GM15510 (cell line): ENCODE results near the gene TM6SF1.

Source experiments
- POLR2A ChIP-seq: IDR thresholded peaks from 3 replicates; pipeline ENCODE4 v1.6.1; 2011; ENCODE audit warnings: borderline replicate concordance; ENCODE audit not compliant: insufficient read length; ENCODE audit errors: extremely low read depth

Gene TM6SF1

GRCh38 chr15:83127547-83128150 is 20.2 kb downstream of the TM6SF1 start:
- TF ChIP-seq POLR2A, result no peak

- TF ChIP-seq POLR2A, result no peak
Measured at GRCh38 chr15:83129791-83130190, 22.3 kb downstream of the TM6SF1 start.

- TF ChIP-seq POLR2A, result no peak
Measured at GRCh38 chr15:83132861-83133523, 25.5 kb downstream of the TM6SF1 start.

DNA sequence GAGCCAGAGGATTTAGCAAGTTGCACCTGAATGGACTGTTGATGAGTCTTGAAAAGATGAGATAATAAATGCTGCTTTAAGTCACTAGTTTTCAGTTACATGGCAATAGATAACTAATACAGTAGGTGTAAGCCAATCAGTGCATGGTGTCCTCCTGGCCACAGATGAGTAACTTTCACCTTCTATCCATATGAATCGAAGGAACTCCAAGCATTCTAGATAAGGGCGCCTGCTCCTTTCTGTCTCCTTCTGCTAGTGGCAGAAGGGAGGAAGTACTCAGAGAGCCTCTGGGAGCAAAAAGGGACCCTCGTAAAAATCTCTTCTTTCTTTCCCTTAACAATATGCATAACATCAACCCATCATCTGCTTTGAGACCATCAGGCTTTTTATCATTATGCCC is 37.3 kb downstream of the TM6SF1 start:
- TF ChIP-seq POLR2A, result no peak

DNA sequence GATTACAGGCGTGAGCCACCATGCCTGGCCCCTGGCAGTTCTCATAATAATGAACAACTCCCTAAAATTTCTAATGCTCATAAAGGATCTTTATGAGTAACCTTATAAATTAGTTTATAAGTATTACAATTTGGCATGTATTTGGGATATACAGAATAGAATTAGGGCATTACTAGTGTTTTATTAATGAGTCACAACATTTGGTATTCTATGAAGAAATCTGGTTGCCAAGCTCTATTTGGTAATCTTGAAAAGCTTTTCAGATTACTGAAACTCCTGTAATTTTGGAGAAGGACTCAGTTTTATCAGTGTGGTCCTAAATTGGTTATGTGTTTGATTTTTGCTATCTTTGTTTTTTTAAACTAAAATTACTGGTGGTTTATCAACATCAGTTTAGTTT is 45.8 kb downstream of the TM6SF1 start:
- no peak for TF ChIP-seq POLR2A

DNA sequence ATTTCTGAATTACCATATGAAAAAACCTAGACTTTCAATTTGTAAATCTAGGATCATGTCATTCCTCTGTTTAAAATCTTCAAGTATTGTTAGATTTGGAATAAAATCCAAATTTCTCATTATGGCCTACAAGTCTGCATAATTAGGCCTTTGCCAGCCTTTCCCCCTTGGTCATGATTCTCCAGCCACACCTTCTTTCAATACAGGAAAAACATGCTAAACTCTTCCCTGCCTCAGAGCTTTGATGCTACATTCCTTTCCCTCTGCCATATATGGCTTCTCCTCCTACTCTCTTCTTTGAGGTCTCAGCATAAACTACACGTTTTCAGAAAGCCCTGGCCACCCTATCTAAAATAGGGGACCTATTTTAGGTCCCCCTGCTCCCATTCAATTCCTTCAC is 48.5 kb downstream of the TM6SF1 start:
- no peak for TF ChIP-seq POLR2A

DNA sequence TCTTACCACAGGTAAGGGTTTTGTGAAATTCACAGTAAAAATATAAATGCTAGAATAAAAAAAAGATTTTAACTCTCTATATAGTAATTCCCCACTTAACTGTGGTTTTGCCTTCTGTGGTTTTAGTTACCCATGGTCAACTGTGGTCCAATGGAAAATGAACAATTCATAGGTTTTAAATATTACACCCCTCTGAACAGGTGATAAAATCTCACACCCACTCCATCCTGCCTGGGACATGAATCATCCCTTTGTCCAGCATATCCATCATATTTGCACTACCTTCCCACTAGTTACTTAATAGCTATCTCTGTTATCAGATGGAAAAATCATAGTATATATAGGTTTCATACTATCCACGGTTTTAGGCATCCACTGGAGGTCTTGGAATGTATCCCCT is 50.9 kb downstream of the TM6SF1 start:
- no peak for TF ChIP-seq POLR2A

DNA sequence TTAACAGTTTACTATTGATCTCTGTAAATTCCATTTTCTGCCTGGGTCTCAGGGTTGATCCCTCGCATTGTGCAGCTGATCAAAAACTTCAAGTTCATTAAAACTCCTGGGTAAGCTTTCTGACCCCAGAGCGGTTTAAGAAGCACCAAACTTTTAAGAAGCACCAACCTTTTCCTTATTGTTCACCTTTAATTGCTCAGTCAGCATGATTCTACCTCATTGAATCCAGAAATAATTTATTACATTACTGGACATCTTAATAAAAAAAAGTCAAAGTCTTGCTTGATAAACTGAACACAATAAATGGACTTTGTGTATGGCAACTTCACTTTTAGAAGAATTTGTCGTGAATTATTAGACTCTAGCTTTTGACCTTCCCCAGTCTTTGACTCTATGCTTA is 53.3 kb downstream of the TM6SF1 start:
- no peak for TF ChIP-seq POLR2A

GRCh38 chr15:83163032-83163431 is 55.6 kb downstream of the TM6SF1 start:
- TF ChIP-seq POLR2A, result no peak

DNA sequence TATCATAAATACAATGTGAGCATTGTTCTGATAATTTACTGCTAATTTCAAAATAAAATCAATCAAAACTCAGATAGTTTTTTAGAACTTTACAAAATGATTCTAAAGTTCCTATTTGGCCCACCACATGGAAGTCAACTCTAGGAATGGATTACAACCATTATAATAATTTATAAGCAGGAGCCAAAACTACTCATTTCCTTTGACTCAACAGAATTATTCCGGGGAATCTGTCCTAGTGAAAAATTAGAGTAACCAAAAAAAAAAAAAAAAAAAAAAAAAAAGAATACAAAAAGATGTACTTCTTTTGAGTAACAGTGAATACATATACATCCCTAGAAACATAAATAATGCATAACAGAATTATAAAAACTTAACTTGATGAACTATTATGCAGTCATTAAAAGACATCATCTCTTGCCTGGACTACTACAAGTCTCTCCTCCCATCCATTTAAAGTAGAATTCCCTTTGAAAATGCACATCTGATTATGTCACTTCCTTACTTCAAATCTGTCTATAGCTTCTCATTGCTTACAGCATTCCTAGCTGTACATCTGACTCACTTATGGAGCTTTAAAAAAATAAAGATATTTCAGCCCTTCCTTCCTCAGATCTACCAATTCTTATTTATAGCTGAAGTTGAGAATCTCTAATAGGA is 56.8 kb downstream of the TM6SF1 start:
- no peak for TF ChIP-seq POLR2A

- TF ChIP-seq POLR2A, result no peak
Measured at GRCh38 chr15:83164771-83165404, 57.4 kb downstream of the TM6SF1 start.

DNA sequence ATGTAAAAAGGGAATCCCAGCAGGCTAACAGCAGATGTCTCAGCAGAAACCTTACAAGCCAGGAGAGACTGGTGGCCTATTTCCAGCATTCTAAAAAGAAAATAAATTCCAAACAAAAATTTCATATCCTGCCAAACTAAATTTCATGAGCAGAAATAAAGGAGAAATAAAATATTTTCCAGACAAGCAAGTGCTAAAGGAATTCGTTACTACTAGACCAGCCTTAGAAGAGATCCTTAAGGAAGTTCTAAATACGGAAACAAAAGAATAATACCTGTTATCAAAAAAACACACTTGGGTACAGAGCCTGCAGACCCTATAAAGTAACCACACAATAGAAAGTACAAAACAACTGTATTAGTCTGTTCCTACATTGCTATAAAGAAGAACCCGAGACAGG is 58.8 kb downstream of the TM6SF1 start:
- no peak for TF ChIP-seq POLR2A

DNA sequence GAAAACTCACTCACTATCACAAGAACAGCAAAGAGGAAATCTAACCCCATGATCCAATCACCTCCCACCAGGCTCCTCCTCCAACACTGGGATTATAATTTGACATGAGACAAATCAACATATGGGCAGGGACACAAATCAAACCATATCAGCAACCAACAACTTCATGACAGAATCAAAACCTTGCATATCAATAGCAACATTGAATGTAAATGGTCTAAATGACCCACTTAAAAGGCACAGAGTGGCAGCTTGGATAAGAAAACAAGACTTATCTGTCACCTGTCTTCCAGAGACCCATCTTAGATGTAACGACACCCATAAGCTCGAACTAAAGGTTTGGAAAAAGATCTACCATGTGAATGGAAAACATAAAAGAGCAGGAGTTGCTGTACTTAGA is 59.4 kb downstream of the TM6SF1 start:
- TF ChIP-seq POLR2A, result no peak

GRCh38 chr15:83170474-83171165 is 63.2 kb downstream of the TM6SF1 start:
- TF ChIP-seq POLR2A, result no peak

DNA sequence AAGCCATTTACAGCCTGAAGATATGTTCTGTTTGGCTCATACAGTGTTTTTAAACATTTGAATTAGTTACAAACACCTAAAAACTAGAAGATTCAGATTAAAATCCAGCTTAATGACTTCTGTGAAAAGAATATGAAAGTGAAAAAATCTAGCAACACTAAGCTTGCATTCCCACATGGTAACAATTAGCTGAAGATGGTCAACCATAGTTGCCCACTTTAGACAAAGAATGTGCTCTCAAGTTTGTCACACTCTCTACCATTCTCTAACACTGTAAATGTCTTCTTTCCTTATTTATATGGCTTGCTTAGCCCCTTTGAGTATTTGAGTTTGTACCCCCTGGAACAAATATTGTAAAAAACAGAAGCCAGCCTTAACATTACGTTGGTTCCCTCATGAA is 67.4 kb downstream of the TM6SF1 start:
- TF ChIP-seq POLR2A, result no peak
